Ishikawa (cell line): ENCODE measurements around the gene DCAF11.

Experiments used
- CREB1 ChIP-seq: IDR thresholded peaks from 2 replicates; pipeline ENCODE4 v1.6.1; 2012; ENCODE audit warnings: low read depth
- EP300 ChIP-seq: IDR thresholded peaks from 2 replicates; pipeline ENCODE4 v1.6.1; 2012; ENCODE audit warnings: borderline replicate concordance
- FOXM1 ChIP-seq: IDR thresholded peaks from 2 replicates; pipeline ENCODE4 v1.6.1; 2012; ENCODE audit warnings: low read depth, borderline replicate concordance
- RAD21 ChIP-seq: IDR thresholded peaks from 2 replicates; pipeline ENCODE4 v1.6.1; 2012; ENCODE audit warnings: low read depth
- TEAD4 ChIP-seq: IDR thresholded peaks from 2 replicates; pipeline ENCODE4 v1.6.1; 2012
- TF ChIP-seq, protein P1 (sequence below): IDR thresholded peaks from 2 replicates; pipeline ENCODE4 v1.6.1; 2012

GRCh38 chr14:24123424-24124417 lies 9.1 kb downstream of the DCAF11 start:
- TF ChIP-seq CREB1, result no peak
- TF ChIP-seq, protein P1, sequence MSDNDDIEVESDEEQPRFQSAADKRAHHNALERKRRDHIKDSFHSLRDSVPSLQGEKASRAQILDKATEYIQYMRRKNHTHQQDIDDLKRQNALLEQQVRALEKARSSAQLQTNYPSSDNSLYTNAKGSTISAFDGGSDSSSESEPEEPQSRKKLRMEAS, result no peak
- no peak for TF ChIP-seq RAD21
- TF ChIP-seq FOXM1, result no peak
- TF ChIP-seq EP300, result no peak
- no peak for TF ChIP-seq TEAD4
